ENCODE data around the gene SRBD1.

Gene SRBD1

DNA sequence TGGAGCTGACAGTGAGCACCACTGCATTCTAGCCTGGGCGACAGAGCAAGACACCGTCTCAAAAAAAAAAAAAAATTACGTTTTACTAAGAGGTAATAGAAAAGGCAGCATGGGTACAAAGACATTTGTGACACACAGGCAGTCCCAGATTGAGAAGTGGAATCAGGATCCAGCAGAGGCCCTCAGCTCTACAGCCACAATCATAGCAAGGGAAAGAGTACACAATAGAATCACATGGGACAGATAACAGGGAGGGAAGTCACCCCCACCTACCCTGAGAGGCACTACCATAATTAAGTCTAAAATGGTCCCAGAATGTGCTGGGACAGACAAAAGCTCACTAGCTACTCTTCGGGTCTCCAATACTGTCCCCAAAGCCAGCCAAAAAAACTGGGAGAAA is 12.5 kb downstream of the SRBD1 start:
- in situ Hi-C loops (cut with MboI; ENCODE audit: low sequenced_read_pairs): loop anchor here (25.0 kb wide), 1 partner anchor 611 kb away; no protein-coding TSS in a partner anchor

DNA sequence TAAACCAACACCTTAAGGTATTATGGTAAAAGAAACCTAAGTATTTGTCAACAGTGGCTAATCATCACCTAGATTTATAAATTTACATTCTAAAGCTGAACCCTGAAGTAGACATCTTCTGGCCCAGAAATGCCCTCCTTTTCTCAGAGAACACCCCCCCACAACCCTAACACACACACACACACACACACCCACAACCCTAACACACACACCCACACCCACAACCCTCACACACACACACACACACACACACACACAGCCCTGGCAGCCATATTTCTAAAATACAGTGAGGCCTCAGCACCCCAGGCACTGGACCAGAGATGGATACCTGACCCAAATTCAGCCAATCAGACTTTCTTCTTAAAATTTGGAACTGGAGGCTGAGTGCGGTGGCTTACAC is 14.3 kb downstream of the SRBD1 start:
- in situ Hi-C loops (cut with MboI; ENCODE audit: low sequenced_read_pairs): loop anchor here (25.0 kb wide), 1 partner anchor 609 kb away; no protein-coding TSS in a partner anchor

DNA sequence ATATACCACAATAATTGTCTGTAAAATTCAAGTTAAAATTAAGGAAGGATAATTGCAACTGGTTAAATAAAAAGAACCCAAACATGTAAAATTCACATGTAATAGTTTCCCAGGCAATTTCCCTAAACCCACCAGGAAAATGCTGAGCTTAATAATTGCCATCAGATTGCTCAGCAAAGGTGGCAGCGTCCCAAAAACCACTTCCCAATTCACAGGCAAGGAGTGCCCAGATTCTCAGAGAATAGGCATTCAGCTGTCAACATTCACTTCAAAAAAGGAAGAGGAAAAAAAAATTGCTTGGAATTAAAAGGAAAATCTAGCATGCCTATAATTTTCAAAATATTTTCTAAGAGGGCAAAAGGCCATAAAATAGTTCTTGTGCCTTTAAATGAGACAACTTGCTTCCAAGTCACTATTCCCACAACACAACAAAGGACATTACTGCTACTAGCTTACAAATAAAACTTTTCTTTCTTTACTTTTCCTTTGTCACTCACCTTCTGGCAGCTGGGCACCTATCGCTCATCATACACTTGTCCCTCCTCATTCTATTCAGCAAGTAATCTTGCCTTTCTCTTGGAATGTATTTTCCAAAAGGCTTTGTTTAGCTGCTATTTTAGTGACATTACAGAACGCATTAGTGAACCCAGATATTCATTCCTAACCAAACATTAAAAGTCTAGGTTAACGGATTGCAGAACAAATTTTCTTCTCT is 15.2 kb downstream of the SRBD1 start:
- in situ Hi-C loops (cut with MboI; ENCODE audit: low sequenced_read_pairs): loop anchor here (25.0 kb wide), 1 partner anchor 609 kb away; no protein-coding TSS in a partner anchor

DNA sequence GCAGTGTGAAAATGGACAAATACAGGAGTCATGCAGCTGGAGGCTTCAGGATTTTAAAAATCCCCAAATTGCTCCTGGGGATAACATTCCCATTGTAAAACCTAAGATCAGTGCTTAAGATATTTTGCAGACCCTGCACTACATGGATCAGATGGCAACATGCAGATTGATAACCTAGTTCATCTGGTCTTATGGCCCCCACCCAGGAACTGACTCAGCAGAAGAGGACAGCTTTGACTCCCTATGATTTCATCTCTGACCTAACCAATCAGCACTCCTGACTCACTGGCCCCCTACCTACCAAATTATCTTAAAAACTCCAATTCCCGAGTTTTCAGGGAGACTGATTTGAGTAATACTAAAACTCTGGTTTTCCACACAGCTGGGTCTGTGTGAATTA is 20.0 kb downstream of the SRBD1 start:
- in situ Hi-C loops (cut with MboI; ENCODE audit: low sequenced_read_pairs): loop anchor here (25.0 kb wide), 1 partner anchor 604 kb away; no protein-coding TSS in a partner anchor

DNA sequence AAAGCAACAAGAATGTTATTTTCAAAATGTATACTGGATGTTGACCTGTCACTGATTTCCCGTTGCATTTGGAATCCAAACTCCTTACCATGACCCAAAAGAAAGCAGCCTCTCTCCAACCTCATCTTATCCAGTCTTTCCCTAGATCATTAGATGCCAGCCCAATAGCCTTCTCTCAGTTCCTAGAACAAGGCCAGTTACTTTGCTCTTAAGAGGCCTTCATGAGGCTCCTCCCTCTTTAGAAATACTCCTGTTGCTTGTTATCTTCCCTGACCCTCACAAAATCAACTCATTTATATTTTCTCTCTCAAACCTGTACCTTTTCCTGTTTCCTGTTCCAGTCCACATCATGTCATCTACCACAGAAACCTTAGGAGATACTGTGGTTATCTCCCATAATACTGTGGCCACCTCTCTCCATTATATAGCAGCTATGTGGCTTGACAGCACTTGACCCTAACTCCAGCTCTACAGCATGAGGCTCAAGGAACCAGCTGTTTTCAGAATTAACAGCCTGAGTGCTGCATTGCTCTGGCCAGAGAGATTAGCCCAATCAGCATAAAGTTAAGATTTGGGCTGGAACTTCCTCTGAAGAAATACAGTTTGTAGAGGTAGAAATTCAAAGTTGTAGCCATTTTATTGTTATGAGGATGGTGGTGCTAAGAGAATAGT is 22.8 kb downstream of the SRBD1 start:
- in situ Hi-C loops (cut with MboI; ENCODE audit: low sequenced_read_pairs): loop anchor here (25.0 kb wide), 1 partner anchor 601 kb away; no protein-coding TSS in a partner anchor

DNA sequence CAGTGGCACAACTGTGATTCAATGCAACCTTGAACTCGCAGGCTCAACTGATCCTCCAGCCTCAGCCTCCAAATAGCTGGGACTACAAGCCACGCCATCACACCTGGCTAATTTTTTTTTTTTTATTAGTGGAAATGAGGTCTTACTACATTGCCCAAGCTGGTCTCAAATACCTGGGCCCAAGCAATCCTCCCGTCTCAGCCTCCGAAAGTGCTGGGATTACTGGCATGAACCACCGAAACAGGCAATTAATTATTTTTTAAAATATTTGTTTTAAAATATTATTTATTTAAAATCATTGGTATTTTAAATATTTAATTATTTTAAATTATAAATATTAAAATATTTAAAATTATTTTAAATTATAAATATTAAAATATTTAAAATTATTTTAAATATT is 24.5 kb downstream of the SRBD1 start:
- in situ Hi-C loops (cut with MboI; ENCODE audit: low sequenced_read_pairs): loop anchor here (25.0 kb wide), 1 partner anchor 599 kb away; no protein-coding TSS in a partner anchor

DNA sequence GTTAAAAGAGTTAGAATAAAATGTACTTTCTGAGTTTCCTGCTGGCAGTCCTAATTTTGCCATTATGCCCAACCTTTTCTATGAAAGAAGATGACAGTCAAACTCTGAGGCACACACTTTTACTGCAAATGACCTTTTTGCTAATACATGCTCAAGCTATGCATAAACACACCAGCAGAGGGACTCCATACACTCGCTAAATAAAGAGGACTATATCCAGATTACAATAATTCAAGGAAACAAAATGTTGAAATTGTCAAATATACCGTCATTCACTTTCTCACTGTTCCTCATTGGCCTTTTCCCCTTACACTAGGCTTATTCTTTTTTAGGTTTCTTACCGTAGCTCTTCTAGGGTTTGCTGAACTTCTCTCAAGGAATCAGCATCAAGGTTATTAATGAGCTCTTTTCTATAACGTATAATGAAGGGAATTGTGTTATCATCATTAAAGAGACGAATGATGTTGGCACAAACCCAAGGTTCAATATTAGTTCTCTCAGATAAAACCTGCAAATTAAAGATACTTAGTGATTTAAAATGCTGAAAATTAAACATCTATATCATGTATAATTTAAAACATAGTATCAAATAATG is 25.7 kb downstream of the SRBD1 start:
- in situ Hi-C loops (cut with MboI; ENCODE audit: low sequenced_read_pairs): loop anchor here (25.0 kb wide), 1 partner anchor 598 kb away; no protein-coding TSS in a partner anchor

DNA sequence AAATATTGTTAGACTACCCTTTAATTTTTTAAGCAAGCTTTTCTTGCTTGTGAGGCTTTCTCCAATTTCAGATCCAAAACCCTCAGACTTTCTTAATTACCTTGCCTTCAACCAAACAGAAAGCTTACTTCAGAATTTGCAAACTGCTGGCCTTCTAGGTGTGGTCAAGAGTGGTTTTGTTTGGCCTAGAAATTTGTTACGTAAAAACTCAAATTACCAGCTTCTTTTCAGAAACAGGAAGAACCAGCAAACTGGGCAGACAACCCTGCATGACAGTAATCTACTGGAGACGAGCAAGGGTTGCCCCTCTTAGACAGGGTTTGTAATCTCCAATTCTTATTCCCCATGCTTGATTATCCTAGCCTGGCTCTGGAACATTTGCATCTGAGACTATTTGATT is 27.1 kb downstream of the SRBD1 start:
- in situ Hi-C loops (cut with MboI; ENCODE audit: low sequenced_read_pairs): loop anchor here (25.0 kb wide), 1 partner anchor 597 kb away; no protein-coding TSS in a partner anchor

DNA sequence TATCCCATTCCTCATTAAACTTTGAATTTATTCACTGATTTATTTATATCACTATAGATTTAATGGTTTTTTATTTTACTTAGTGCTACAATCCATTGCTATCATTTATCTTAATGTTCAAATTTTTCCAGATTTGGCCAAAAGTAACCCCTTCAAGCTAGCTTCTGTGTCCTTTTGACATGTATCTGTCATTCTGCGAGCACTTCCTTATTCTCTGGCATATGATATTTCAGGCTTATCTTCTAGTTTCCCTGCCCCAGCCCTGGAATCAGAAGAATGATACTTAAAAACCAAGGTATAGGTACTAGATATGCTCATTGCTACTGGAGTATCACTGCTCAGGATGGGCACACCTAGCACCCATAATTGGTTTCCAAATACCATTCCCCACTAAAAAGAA is 28.5 kb downstream of the SRBD1 start:
- in situ Hi-C loops (cut with MboI; ENCODE audit: low sequenced_read_pairs): loop anchor here (25.0 kb wide), 1 partner anchor 595 kb away; no protein-coding TSS in a partner anchor

DNA sequence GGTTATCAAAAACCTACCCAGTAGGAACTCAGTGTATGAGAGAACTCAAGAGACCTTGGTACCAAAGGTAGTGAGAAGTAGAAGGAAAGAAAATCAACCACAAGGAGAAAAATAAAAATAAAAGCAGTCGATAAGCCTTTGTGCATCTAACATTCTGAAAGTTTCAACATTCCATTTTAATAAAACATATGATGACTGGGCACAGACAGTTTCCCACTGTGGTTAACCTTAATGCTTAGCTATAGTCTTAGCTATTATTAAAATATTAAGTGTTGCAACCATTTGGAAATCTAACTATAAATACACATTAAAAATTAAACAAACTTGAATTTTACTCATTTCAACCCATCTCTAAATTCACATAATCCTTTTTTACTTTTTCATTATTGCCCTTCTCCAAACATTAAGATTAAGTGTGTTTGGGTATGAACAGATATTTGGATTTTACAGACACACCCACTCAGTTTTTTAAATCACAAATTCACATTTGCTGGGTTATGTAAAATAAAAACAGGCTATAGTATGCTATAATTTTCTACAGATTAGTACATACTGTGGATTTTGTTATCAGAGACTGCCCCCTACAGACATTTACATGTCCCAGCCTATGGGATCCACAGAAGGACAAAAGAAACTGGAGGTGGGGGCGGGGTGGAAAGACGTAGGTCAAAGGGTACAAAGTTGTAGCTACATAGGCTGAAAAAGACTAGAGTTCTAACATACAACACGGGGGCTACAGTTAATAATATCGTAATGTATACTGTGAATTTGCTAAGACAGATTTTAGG is 32.8 kb downstream of the SRBD1 start:
- in situ Hi-C loops (cut with MboI; ENCODE audit: low sequenced_read_pairs): loop anchor here (25.0 kb wide), 1 partner anchor 591 kb away; no protein-coding TSS in a partner anchor

DNA sequence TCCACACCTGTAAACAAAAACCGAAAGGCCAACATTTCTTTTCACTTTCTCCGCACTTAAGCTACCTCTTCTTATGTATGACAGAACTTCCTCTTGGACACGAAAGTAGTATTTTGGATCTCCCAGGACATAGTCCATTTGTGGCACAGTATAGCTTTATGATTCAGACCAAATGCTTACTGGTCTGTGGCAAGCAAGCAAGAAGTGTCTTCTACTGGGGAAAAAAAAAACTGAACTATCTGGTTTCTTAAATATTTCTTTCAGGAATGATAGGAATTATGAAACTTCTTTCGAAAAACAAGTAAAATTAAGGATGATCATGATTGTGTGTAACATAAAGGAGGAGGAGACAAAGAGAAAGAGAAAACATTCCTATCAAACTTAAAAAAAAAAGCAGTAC is 33.6 kb downstream of the SRBD1 start:
- in situ Hi-C loops (cut with MboI; ENCODE audit: low sequenced_read_pairs): loop anchor here (25.0 kb wide), 1 partner anchor 590 kb away; no protein-coding TSS in a partner anchor

DNA sequence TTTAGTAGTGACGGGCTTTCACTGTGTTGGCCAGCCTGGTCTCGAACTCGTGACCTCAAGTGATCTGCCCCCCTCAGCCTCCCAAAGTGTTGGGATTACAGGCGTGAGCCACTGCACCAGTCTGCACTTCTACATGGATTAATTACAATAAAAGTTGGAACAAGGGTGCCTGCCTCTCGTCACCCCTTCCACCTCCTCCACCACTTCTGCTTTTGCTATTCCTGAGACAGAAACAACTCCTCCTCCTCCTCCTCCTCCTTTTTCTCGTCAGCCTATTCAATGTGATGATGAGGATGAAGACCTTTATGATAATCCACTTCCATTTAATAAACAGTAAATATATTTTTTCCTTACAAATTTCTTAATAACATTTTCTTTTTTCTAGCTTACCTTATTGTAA is 35.2 kb downstream of the SRBD1 start:
- in situ Hi-C loops (cut with MboI; ENCODE audit: low sequenced_read_pairs): loop anchor here (25.0 kb wide), 1 partner anchor 589 kb away; no protein-coding TSS in a partner anchor

DNA sequence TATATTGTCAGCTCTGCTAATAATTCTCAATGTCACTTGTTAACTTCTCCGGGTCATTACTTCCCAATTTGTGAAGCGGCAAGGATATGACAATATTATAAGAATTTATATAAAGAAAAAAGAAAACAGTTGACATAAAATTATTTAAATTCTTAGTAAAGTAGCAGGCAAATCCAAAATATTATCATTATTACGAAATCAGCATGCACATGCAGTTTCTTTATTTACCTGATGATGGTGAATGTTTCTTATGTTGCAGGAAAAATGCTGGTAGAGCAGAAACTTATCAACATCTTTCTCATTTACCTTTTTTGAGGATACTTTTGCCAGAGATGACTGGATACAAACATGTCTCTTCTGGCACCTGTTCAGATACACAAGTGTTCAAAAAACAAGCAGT is 38.1 kb downstream of the SRBD1 start:
- in situ Hi-C loops (cut with MboI; ENCODE audit: low sequenced_read_pairs): no loop called here

DNA sequence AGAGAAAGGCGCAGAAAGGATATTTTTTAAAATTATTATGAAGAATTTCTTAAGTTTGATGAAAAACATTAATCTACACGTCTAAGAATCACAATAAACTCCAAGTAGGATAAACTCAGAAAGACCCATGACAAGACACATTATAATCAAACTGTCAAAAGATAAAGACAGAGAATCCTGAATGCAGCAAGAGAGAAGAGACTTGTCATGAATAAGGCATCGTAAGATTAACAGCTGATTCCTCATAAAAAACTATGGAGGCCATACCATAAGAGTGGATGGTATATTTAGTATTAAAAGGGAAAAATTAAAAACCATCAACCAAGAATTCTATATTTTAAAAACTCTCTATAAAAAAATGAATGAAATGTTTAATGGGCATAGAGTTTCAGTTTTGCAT is 39.1 kb downstream of the SRBD1 start:
- in situ Hi-C loops (cut with MboI; ENCODE audit: low sequenced_read_pairs): no loop called here

DNA sequence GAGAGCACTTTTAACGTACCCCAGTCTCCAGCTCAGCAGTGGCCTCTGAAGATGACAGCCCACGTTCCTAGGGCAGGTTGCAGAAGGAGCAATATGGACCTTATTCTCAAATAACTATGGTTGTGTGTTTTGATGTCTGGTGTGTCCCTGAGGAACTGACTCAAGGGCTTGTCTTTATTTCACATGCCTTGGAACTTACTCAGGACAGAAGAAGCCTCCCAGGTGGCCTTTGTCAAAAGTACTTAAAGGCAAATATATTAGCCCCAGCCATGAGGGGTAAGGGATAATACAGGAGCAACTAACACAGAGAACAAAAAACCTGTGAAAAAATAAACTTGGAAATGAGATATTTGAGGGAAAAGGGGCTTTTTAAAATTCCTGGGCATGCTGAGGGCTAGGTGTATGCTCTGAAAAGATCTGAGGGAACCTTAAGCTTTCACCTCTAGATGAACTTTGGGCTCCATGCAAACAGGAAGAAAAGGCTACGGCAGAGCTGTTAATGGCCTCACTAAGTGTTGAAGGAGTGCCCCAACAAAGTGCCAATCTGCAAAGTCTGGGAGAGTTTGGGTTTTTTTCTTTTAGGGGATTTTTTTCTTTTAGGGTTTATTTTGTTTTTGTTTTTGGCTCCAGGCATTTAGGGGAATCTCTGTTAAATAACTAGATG is 40.3 kb downstream of the SRBD1 start:
- in situ Hi-C loops (cut with MboI; ENCODE audit: low sequenced_read_pairs): no loop called here

DNA sequence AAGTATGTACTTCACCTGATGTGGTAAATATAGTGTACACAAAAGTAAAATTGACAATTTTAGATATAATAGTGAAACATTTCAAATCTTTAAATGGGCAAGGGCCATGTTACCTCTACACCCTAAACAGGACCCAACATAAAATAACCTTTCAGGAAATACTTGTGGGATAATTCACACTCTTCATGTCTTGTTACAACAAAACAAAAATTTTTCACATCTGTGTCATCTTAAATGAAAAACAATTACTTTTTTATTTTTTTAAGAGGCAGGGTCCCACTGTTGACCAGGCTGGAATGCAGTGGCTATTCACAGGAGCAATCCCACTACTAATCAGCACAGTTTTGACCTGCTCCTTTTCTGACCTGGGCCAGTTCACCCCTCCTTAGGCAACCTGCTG is 42.1 kb downstream of the SRBD1 start:
- in situ Hi-C loops (cut with MboI; ENCODE audit: low sequenced_read_pairs): no loop called here

DNA sequence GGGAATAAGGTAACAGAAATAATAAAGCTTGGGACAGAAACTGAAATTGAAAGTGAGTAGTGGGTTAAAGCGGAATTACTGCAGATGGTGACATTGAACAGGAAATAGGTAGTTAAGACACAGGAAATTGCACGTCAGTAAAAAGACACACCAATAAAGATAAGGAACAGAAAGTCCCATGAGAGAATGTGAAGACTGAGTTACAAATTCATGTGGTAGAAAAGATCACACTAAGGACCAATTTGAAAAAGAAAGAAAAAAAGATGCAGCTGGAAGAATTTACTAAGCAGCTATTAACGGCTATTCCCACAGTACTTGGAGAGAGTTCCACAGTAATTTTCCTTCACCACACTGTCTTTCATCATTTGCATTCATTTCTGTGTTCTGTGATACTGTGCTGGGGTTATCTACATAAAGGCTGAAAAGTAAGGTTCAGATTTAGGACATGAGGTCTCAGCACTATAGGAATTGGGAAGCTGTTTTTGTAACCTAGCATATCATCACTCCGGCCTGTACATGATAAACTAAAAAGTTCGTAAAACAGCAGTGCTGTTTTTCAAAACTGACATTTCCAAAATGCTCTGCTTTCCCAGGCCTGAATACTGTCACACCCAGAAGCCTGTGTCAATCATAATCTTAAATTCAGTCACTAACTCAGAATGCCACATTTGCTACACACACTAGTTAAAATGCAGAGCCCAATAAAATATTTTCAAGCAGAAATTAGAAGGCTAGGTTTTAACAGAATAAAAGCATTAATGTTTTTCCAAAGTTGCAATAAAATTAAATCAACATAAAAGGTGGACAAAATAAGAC is 42.9 kb downstream of the SRBD1 start:
- in situ Hi-C loops (cut with MboI; ENCODE audit: low sequenced_read_pairs): no loop called here

DNA sequence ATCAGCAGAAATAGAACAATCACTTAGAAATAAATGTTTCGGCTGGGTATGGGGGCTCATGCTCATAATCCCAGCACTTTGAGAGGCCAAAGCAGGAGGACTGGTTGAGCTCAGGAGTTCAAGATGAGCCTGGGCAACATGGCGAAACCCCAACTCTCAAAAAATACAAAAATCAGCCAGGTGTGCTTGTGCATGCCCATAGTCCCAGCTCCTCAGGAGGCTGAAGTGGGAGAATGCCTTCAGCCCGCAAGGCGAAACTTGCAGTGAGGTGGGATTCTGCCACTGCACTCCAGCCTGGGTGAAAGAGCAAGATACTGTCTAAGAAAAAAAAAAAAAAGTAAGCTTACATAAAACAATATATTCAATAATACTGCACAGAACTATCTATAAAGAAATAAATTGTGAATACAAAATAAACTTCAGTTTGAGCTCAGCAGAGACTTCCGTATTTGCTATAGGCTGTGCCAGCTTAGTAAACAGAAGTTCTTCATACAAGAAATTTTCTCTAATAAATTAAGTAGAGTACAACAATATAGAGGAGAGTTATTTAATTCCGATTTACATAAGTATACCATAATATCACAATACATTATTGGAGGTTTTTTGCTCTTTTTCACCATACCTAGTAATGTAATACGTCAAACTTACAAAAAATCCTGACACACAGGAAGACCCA is 43.6 kb downstream of the SRBD1 start:
- in situ Hi-C loops (cut with MboI; ENCODE audit: low sequenced_read_pairs): no loop called here

DNA sequence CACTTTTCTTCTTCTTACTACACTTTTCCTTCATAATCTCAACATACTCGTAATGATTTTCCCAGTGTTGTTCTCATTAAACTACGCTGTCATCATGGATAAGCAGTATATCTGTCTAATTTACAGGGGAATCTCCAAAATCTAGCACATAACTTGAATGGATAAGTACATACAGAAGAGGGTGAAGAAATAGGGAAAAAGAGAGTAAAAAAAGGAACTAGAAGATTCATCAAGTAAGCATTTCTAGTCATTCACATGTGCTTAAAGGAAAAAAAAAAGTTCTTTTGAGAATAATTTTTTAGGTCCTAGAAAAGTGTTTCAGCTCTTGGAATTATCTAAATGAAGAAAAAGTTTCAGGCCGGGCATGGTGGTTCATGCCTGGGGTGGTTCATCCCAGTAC is 51.6 kb downstream of the SRBD1 start:
- in situ Hi-C loops (cut with MboI; ENCODE audit: low sequenced_read_pairs): no loop called here
